ENCODE data around the gene CDC42EP5.
"Not testable (repeated sequence)": the region's sequence is repeated elsewhere in the genome, so short reads cannot be mapped to it uniquely, and the experiment has no call there.

The CDC42EP5 gene

GRCh38 chr19:54446349-54446748 is 26.7 kb downstream of the CDC42EP5 start:
- not testable (repeated sequence) for DNase-seq

GRCh38 chr19:54444737-54445136 is 28.4 kb downstream of the CDC42EP5 start:
- no peak for DNase-seq

- DNase-seq = no peak
These were observed 32.5 kb downstream of the CDC42EP5 start for GRCh38 chr19:54440641-54441040.

- DNase-seq = no peak
These were observed 33.8 kb downstream of the CDC42EP5 start for GRCh38 chr19:54439174-54439851.

- no peak for DNase-seq
These were observed 36.4 kb downstream of the CDC42EP5 start for GRCh38 chr19:54436628-54437252.

GRCh38 chr19:54436031-54436523 is 37.0 kb downstream of the CDC42EP5 start:
- no peak for DNase-seq

GRCh38 chr19:54435551-54436016 is 37.5 kb downstream of the CDC42EP5 start:
- no peak for DNase-seq

- DNase-seq = no peak
These were observed 38.3 kb downstream of the CDC42EP5 start for GRCh38 chr19:54434873-54435214.

GRCh38 chr19:54434112-54434872 is 38.8 kb downstream of the CDC42EP5 start:
- peak; percentile 57 for DNase-seq

GRCh38 chr19:54433697-54434096 is 39.4 kb downstream of the CDC42EP5 start:
- no peak for DNase-seq

- no peak for DNase-seq
These were observed 40.9 kb downstream of the CDC42EP5 start for GRCh38 chr19:54432144-54432738.

- DNase-seq = no peak
These were observed 41.7 kb downstream of the CDC42EP5 start for GRCh38 chr19:54431255-54431838.

- DNase-seq = peak; percentile 26
These were observed 42.5 kb downstream of the CDC42EP5 start for GRCh38 chr19:54430306-54431254.

- no peak for DNase-seq
These were observed 43.4 kb downstream of the CDC42EP5 start for GRCh38 chr19:54429545-54430227.

- no peak for DNase-seq
These were observed 44.0 kb downstream of the CDC42EP5 start for GRCh38 chr19:54429176-54429495.

GRCh38 chr19:54428323-54429175 is 44.5 kb downstream of the CDC42EP5 start:
- no peak for DNase-seq

- no peak for DNase-seq
These were observed 45.5 kb downstream of the CDC42EP5 start for GRCh38 chr19:54427586-54427985.

- DNase-seq = no peak
These were observed 46.7 kb downstream of the CDC42EP5 start for GRCh38 chr19:54426291-54426931.

GRCh38 chr19:54425382-54425723 is 47.7 kb downstream of the CDC42EP5 start:
- no peak for DNase-seq

Measured in NCI-H1436 (cell line).